Measurements from ENCODE around the gene IL21. TPM values are rescaled to one million over a fixed set of nuclear protein-coding genes. Genes with fewer than 3 reads are reported as not detected.
"Not testable (repeated sequence)": the region's sequence is repeated elsewhere in the genome, so short reads cannot be mapped to it uniquely, and the experiment has no call there.

Gene IL21
- total RNA-seq, 4 donors from 2014 or later, result not detected

GRCh38 chr4:122576261-122577188 is 44.3 kb downstream of the IL21 start:
- Histone ChIP-seq H3K27ac (no peak overlapping the region), H3K9me3 (no peaks in the 10 kb centered on the region), H3K4me1 (no peaks in the 10 kb centered on the region), H3K4me3 (no peak overlapping the region), H3K36me3 (no peaks in the 10 kb centered on the region), H3K27me3 (no peaks in the 10 kb centered on the region)
- TF ChIP-seq POLR2A (IDR thresholded peaks at IDR 0.05), result no peak
- TF ChIP-seq CTCF (IDR thresholded peaks at IDR 0.05), result peak in 4 of 6 experiments; percentile 35 to 52 (median 40)
- no peak for DNase-seq

GRCh38 chr4:122574347-122574746 is 46.5 kb downstream of the IL21 start:
- not testable (repeated sequence) for H3K9me3 ChIP-seq, H3K27ac ChIP-seq, H3K36me3 ChIP-seq, H3K4me3 ChIP-seq, DNase-seq, H3K27me3 ChIP-seq, H3K4me1 ChIP-seq

- no peaks in the 10 kb centered on the region for H3K9me3 ChIP-seq
- no peak overlapping the region for H3K27ac ChIP-seq
- H3K36me3 ChIP-seq, result no peaks in the 10 kb centered on the region
- H3K27me3 ChIP-seq, result no peaks in the 10 kb centered on the region
- no peak for DNase-seq
- H3K4me3 ChIP-seq, result no peak overlapping the region
- TF ChIP-seq POLR2A (IDR thresholded peaks at IDR 0.05) (no peak), CTCF (IDR thresholded peaks at IDR 0.05) (no peak)
- no peaks in the 10 kb centered on the region for H3K4me1 ChIP-seq
These were observed 58.4 kb downstream of the IL21 start for GRCh38 chr4:122562449-122562848.

Other genes with a start within 250 kb of the IL21 start
- not detected for gene ADAD1, start 242.1 kb downstream of the IL21 start, total RNA-seq
- gene IL2, start 164.3 kb downstream of the IL21 start, total RNA-seq, result not detected
- gene BBS12, start 111.6 kb upstream of the IL21 start, total RNA-seq, result 1 to 10 TPM; 1.7 to 5.6 (median 4.7) TPM
- gene FGF2, start 205.8 kb upstream of the IL21 start, total RNA-seq, result 1 to 10 TPM; 1.0 to 5.8 (median 2.1) TPM

All from Peyer's patch (tissue), 4 donors.